GM23338 (cell line): ENCODE results near the gene OST4. TPM values are rescaled to one million over a fixed set of nuclear protein-coding genes. Genes with fewer than 3 reads are reported as not detected.

Source experiments
- ATAC-seq: fragments of 200-7000 bp; cut with Tn5 transposase; 3 replicates; pipeline ENCODE4 v1.9.1; 2020
- DNase-seq: peaks from one replicate; pipeline ENCODE4 v3.0.0-alpha.2; 2015; ENCODE audit warnings: low spot score
- H2AFZ ChIP-seq: fragments of 200-600 bp; sonication (generic); 2 replicates; pipeline ENCODE4 v1.8.0; 2016; ENCODE audit warnings: antibody characterized with exemption, mild to moderate bottlenecking, moderate library complexity
- H3F3A ChIP-seq: fragments of 200-600 bp; sonication (generic); replicated peaks from 2 replicates; pipeline ENCODE4 v1.8.0; 2017; ENCODE audit warnings: antibody characterized with exemption, mixed run types, low read depth
- H3K27ac ChIP-seq: fragments of 200-600 bp; sonication (generic); 2 replicates; pipeline ENCODE4 v1.6.1; 2016; ENCODE audit warnings: low read depth
- H3K27me3 ChIP-seq: fragments of 200-600 bp; sonication (generic); 2 replicates; pipeline ENCODE4 v1.8.0; 2016; ENCODE audit warnings: mild to moderate bottlenecking, mixed run types, moderate library complexity; ENCODE audit not compliant: insufficient read depth
- H3K36me3 ChIP-seq: fragments of 200-600 bp; sonication (generic); 2 replicates; pipeline ENCODE4 v1.8.0; 2016; ENCODE audit warnings: mild to moderate bottlenecking; ENCODE audit not compliant: insufficient read depth
- H3K4me1 ChIP-seq: fragments of 200-600 bp; sonication (generic); 2 replicates; pipeline ENCODE4 v1.8.0; 2016; ENCODE audit warnings: mild to moderate bottlenecking, moderate library complexity; ENCODE audit not compliant: insufficient read depth
- H3K4me2 ChIP-seq: fragments of 200-600 bp; sonication (generic); 2 replicates; pipeline ENCODE4 v1.7.1; 2017; ENCODE audit warnings: mixed run types
- H3K4me3 ChIP-seq: fragments of 200-600 bp; sonication (generic); 2 replicates; pipeline ENCODE4 v1.6.1; 2016; ENCODE audit warnings: mixed run types
- H3K79me2 ChIP-seq: fragments of 200-600 bp; sonication (generic); replicated peaks from 2 replicates; pipeline ENCODE4 v1.8.0; 2017; ENCODE audit warnings: mild to moderate bottlenecking; ENCODE audit not compliant: insufficient read depth
- H3K9me2 ChIP-seq: fragments of 200-600 bp; sonication (generic); 2 replicates; pipeline ENCODE4 v1.8.0; 2017; ENCODE audit not compliant: insufficient read depth
- H4K20me1 ChIP-seq: fragments of 200-600 bp; sonication (generic); replicated peaks from 2 replicates; pipeline ENCODE4 v1.8.0; 2017; ENCODE audit warnings: mild to moderate bottlenecking; ENCODE audit not compliant: insufficient read depth
- H3K27ac Mint-ChIP-seq: 2 replicates; pipeline ENCODE4 v1.8.0; 2020; ENCODE audit warnings: inconsistent platforms, mild to moderate bottlenecking, moderate library complexity, mixed read lengths
- H3K27me3 Mint-ChIP-seq: 3 replicates; pipeline ENCODE4 v1.8.0; 2022; ENCODE audit warnings: low read depth, mild to moderate bottlenecking, moderate library complexity, mixed read lengths, inconsistent platforms; ENCODE audit not compliant: insufficient read depth, poor library complexity
- H3K36me3 Mint-ChIP-seq: 3 replicates; pipeline ENCODE4 v1.8.0; 2021; ENCODE audit warnings: low read depth, mild to moderate bottlenecking, inconsistent platforms, moderate library complexity, mixed read lengths
- H3K4me1 Mint-ChIP-seq: 3 replicates; pipeline ENCODE4 v1.8.0; 2020; ENCODE audit warnings: mild to moderate bottlenecking, inconsistent platforms, mixed read lengths
- H3K4me3 Mint-ChIP-seq: 3 replicates; pipeline ENCODE4 v1.8.0; 2021; ENCODE audit warnings: moderate library complexity, mild to moderate bottlenecking, inconsistent platforms, mixed read lengths
- H3K9me3 Mint-ChIP-seq: 3 replicates; pipeline ENCODE4 v1.8.0; 2020; ENCODE audit warnings: moderate library complexity, mild to moderate bottlenecking, inconsistent platforms, mixed read lengths
- CREB1 ChIP-seq: fragments of 250-450 bp; sonication (Bioruptor Pico); IDR thresholded peaks from 2 replicates; pipeline ENCODE4 v1.5.0; 2020; ENCODE audit warnings: low read depth, mild to moderate bottlenecking, moderate library complexity
- NANOG ChIP-seq: IDR thresholded peaks from 2 replicates; pipeline ENCODE4 v1.6.1; 2016; ENCODE audit warnings: antibody characterized with exemption, borderline replicate concordance
- polyA plus RNA-seq: library from polyadenylated mRNA; unstranded; fragments of >200 nt; fragmentation: Nextera tagmentation; extraction: Ambion mirVana; gene quantifications from 2 replicates; pipeline ENCODE4 v1.2.1, GENCODE V29; 2016
- total RNA-seq: library from RNA; depleted of rRNA; stranded (reverse); fragments of >200 nt; shearing (Covaris generic); gene quantifications from 2 replicates; pipeline ENCODE4 v1.2.3, GENCODE V29; 2014
- TF ChIP-seq, protein P1 (sequence below), 2 experiments: fragments of 200-600 bp in 1 of 2; sonication (generic) in 1 of 2; conservative IDR thresholded peaks; 2 replicates each; pipeline versions ENCODE4 v1.5.1 to v1.6.1; 2016 to 2017; ENCODE audit warnings: antibody characterized with exemption in 2 of 2, low read depth in 2 of 2, mild to moderate bottlenecking in 2 of 2, moderate library complexity in 1 of 2
- TF ChIP-seq, protein P2 (sequence below): IDR thresholded peaks from 2 replicates; pipeline ENCODE4 v1.6.1; 2016; ENCODE audit warnings: antibody characterized with exemption
- TF ChIP-seq, protein P3 (sequence below): IDR thresholded peaks from one replicate; pipeline ENCODE4 v1.6.1; 2018; ENCODE audit warnings: antibody characterized with exemption; ENCODE audit not compliant: unreplicated experiment

OST4 gene
- total and polyA plus RNA-seq, 2 experiments from 2014 or later: 226 to 568 TPM

DNA sequence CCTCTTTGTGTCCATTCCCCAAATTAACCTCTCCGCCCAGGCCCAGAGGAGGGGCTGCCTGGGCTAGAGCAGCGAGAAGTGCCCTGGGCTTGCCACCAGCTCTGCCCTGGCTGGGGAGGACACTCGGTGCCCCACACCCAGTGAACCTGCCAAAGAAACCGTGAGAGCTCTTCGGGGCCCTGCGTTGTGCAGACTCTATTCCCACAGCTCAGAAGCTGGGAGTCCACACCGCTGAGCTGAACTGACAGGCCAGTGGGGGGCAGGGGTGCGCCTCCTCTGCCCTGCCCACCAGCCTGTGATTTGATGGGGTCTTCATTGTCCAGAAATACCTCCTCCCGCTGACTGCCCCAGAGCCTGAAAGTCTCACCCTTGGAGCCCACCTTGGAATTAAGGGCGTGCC, 28.6 kb upstream of the OST4 start:
- Mint-ChIP-seq H3K4me1 (peaks cover 9% of the 10 kb centered on the region), H3K27ac (no peak overlapping the region), H3K27me3 (peaks cover 19% of the 10 kb centered on the region), H3K4me3 (no peak overlapping the region), H3K9me3 (no peaks in the 10 kb centered on the region; the same call in 2 of the 3 replicates), H3K36me3 (no peaks in the 10 kb centered on the region; the same call in 2 of the 3 replicates)
- Histone ChIP-seq H3K4me3 (no peak overlapping the region), H2AFZ (no peak overlapping the region), H3K4me2 (no peak overlapping the region), H4K20me1 (no peaks in the 10 kb centered on the region; the same call in 1 of the 2 replicates), H3F3A (no peaks in the 10 kb centered on the region), H3K9me2 (no peaks in the 10 kb centered on the region), H3K79me2 (no peaks in the 10 kb centered on the region), H3K27ac (no peak overlapping the region), H3K36me3 (no peaks in the 10 kb centered on the region), H3K27me3 (no peaks in the 10 kb centered on the region), H3K4me1 (peaks cover 4% of the 10 kb centered on the region; the same call in 1 of the 2 replicates)
- TF ChIP-seq, protein P1, sequence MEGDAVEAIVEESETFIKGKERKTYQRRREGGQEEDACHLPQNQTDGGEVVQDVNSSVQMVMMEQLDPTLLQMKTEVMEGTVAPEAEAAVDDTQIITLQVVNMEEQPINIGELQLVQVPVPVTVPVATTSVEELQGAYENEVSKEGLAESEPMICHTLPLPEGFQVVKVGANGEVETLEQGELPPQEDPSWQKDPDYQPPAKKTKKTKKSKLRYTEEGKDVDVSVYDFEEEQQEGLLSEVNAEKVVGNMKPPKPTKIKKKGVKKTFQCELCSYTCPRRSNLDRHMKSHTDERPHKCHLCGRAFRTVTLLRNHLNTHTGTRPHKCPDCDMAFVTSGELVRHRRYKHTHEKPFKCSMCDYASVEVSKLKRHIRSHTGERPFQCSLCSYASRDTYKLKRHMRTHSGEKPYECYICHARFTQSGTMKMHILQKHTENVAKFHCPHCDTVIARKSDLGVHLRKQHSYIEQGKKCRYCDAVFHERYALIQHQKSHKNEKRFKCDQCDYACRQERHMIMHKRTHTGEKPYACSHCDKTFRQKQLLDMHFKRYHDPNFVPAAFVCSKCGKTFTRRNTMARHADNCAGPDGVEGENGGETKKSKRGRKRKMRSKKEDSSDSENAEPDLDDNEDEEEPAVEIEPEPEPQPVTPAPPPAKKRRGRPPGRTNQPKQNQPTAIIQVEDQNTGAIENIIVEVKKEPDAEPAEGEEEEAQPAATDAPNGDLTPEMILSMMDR (conservative IDR thresholded peaks at IDR 0.05; ENCODE audit: low read depth in 2 of 2): peak in 1 of 2 experiments; percentile 41; a peak in 2 of 4 replicates
- no peak for TF ChIP-seq NANOG
- ATAC-seq: no peak
- no peak for DNase-seq

DNA sequence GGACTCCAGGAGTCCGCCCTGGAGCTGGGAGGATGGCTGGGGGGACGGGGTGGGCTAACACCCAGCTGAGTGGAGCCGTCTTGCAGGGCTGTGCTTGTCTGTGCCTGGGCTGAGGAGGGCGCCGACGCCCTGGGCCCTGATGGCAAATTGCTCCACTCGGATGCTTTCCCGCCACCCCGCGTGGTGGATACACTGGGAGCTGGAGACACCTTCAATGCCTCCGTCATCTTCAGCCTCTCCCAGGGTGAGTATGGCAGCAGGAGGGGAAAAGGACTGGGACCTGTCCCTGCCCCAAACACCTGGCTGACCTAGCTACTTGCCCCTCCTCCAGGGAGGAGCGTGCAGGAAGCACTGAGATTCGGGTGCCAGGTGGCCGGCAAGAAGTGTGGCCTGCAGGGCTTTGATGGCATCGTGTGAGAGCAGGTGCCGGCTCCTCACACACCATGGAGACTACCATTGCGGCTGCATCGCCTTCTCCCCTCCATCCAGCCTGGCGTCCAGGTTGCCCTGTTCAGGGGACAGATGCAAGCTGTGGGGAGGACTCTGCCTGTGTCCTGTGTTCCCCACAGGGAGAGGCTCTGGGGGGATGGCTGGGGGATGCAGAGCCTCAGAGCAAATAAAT, 28.0 kb upstream of the OST4 start:
- no peak for DNase-seq
- Histone ChIP-seq H2AFZ (no peak overlapping the region), H3K36me3 (no peaks in the 10 kb centered on the region), H3F3A (no peaks in the 10 kb centered on the region), H3K4me2 (no peak overlapping the region), H4K20me1 (no peaks in the 10 kb centered on the region; the same call in 1 of the 2 replicates), H3K79me2 (no peaks in the 10 kb centered on the region), H3K9me2 (no peaks in the 10 kb centered on the region), H3K27ac (no peak overlapping the region), H3K27me3 (no peaks in the 10 kb centered on the region), H3K4me1 (peaks cover 4% of the 10 kb centered on the region; the same call in 1 of the 2 replicates), H3K4me3 (no peak overlapping the region)
- H3K27ac Mint-ChIP-seq: no peak overlapping the region
- peaks cover 21% of the 10 kb centered on the region for H3K27me3 Mint-ChIP-seq
- no peak for ATAC-seq
- H3K4me3 Mint-ChIP-seq: no peak overlapping the region
- no peaks in the 10 kb centered on the region; the same call in 2 of the 3 replicates for H3K36me3 Mint-ChIP-seq
- no peak for TF ChIP-seq CREB1 (CRISPR knock-in tag)
- TF ChIP-seq, protein P1 (conservative IDR thresholded peaks at IDR 0.05; ENCODE audit: low read depth in 2 of 2): peak in 1 of 2 experiments; percentile 43; a peak in 2 of 4 replicates
- TF ChIP-seq, protein P2, sequence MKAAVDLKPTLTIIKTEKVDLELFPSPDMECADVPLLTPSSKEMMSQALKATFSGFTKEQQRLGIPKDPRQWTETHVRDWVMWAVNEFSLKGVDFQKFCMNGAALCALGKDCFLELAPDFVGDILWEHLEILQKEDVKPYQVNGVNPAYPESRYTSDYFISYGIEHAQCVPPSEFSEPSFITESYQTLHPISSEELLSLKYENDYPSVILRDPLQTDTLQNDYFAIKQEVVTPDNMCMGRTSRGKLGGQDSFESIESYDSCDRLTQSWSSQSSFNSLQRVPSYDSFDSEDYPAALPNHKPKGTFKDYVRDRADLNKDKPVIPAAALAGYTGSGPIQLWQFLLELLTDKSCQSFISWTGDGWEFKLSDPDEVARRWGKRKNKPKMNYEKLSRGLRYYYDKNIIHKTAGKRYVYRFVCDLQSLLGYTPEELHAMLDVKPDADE: no peak
- TF ChIP-seq, protein P3, sequence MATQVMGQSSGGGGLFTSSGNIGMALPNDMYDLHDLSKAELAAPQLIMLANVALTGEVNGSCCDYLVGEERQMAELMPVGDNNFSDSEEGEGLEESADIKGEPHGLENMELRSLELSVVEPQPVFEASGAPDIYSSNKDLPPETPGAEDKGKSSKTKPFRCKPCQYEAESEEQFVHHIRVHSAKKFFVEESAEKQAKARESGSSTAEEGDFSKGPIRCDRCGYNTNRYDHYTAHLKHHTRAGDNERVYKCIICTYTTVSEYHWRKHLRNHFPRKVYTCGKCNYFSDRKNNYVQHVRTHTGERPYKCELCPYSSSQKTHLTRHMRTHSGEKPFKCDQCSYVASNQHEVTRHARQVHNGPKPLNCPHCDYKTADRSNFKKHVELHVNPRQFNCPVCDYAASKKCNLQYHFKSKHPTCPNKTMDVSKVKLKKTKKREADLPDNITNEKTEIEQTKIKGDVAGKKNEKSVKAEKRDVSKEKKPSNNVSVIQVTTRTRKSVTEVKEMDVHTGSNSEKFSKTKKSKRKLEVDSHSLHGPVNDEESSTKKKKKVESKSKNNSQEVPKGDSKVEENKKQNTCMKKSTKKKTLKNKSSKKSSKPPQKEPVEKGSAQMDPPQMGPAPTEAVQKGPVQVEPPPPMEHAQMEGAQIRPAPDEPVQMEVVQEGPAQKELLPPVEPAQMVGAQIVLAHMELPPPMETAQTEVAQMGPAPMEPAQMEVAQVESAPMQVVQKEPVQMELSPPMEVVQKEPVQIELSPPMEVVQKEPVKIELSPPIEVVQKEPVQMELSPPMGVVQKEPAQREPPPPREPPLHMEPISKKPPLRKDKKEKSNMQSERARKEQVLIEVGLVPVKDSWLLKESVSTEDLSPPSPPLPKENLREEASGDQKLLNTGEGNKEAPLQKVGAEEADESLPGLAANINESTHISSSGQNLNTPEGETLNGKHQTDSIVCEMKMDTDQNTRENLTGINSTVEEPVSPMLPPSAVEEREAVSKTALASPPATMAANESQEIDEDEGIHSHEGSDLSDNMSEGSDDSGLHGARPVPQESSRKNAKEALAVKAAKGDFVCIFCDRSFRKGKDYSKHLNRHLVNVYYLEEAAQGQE: no peak
- no peaks in the 10 kb centered on the region; the same call in 2 of the 3 replicates for H3K9me3 Mint-ChIP-seq
- H3K4me1 Mint-ChIP-seq: peaks cover 9% of the 10 kb centered on the region
